Aorta (tissue), 5 donors: ENCODE results near the gene DNAJB8. TPM values are rescaled to one million over a fixed set of nuclear protein-coding genes. Genes with fewer than 3 reads are reported as not detected.

Source experiments
- ATAC-seq: fragments of 200-7000 bp; cut with Tn5 transposase; one replicate; pipeline ENCODE4 v1.9.1; 2022; ENCODE audit warnings: moderate library complexity; ENCODE audit not compliant: low FRiP score
- DNase-seq, 2 donors: peaks; one replicate each; pipeline ENCODE4 v3.0.0-alpha.2; 2020
- H3K27ac ChIP-seq, 2 donors: one replicate each; pipeline ENCODE4 v1.5.1; 2013; ENCODE audit warnings: low read length in 2 of 2, mild to moderate bottlenecking in 2 of 2, moderate library complexity in 2 of 2, control low read depth in 1 of 2, inconsistent platforms in 1 of 2, low read depth in 1 of 2
- H3K27me3 ChIP-seq, 2 donors: one replicate each; pipeline ENCODE4 v1.6.1; 2013; ENCODE audit warnings: control low read depth in 1 of 2, low read length in 1 of 2, mild to moderate bottlenecking in 1 of 2, moderate library complexity in 1 of 2; ENCODE audit not compliant: insufficient read depth in 2 of 2, control insufficient read depth in 1 of 2
- H3K36me3 ChIP-seq, 2 donors: one replicate each; pipeline ENCODE4 v1.6.1; 2013; ENCODE audit warnings: control low read depth in 1 of 2, low read length in 1 of 2, mild to moderate bottlenecking in 1 of 2; ENCODE audit not compliant: insufficient read depth in 2 of 2, control insufficient read depth in 1 of 2
- H3K4me1 ChIP-seq, 2 donors: one replicate each; pipeline ENCODE4 v1.6.1; 2013; ENCODE audit warnings: low read length in 2 of 2, control low read depth in 1 of 2, mild to moderate bottlenecking in 1 of 2, moderate library complexity in 1 of 2; ENCODE audit not compliant: insufficient read depth in 2 of 2, control insufficient read depth in 1 of 2
- H3K4me3 ChIP-seq, 2 donors: one replicate each; pipeline ENCODE4 v1.5.1; 2013; ENCODE audit warnings: low read length in 2 of 2, control low read depth in 1 of 2, mild to moderate bottlenecking in 1 of 2
- H3K9me3 ChIP-seq: one replicate; pipeline ENCODE4 v1.6.1; 2013; ENCODE audit warnings: mild to moderate bottlenecking, low read length; ENCODE audit not compliant: control insufficient read depth
- WGBS, 2 donors: extraction: QIAGEN DNeasy Blood & Tissue Kit; methylation state at CpG; one replicate each; pipeline ENCODE4 v1.1.7; 2013; 5-methylcytosine and 5-hydroxymethylcytosine counted together
- intact Hi-C, 2 donors: fragments of 100-400 bp; cut with DNase I; formaldehyde crosslinking; loops; one replicate each; pipeline versions ENCODE4 v1.14.2 to v1.15.0; 2022
- long read RNA-seq, 2 donors: library from polyadenylated mRNA; unstranded; transcript quantifications; one replicate each; pipeline ENCODE4 v2.0.0, GENCODE V29; 2020 to 2021
- polyA plus RNA-seq, 2 donors: library from polyadenylated mRNA; stranded (reverse); fragments of 200-250 nt; gene quantifications; one replicate each; pipeline ENCODE4 v1.2.3, GENCODE V29; 2013
- total RNA-seq, 2 donors: library from RNA; stranded (reverse); fragmentation: NEBNext Ultra II Directional; extraction: Animal tissue kit (Norgen Biotek cat#: 25700); gene quantifications; one replicate each; pipeline ENCODE4 v1.2.1, GENCODE V29; 2021
- donor health status: healthy with polysubstance abuse.
- donor health status: Bipolar disorder and iron deficiency.
- donor health status: DM: no; HTN: no; CAD: no.
- donor health status: DM: no; HTN: no; CAD: no.
- donor health status: DM: yes; HTN: yes; CAD: no.

DNAJB8 gene
- not detected for total RNA-seq
- not detected for polyA plus RNA-seq
- long read RNA-seq, donor 1: 0 reads
- long read RNA-seq, donor 2: 0 reads

DNA sequence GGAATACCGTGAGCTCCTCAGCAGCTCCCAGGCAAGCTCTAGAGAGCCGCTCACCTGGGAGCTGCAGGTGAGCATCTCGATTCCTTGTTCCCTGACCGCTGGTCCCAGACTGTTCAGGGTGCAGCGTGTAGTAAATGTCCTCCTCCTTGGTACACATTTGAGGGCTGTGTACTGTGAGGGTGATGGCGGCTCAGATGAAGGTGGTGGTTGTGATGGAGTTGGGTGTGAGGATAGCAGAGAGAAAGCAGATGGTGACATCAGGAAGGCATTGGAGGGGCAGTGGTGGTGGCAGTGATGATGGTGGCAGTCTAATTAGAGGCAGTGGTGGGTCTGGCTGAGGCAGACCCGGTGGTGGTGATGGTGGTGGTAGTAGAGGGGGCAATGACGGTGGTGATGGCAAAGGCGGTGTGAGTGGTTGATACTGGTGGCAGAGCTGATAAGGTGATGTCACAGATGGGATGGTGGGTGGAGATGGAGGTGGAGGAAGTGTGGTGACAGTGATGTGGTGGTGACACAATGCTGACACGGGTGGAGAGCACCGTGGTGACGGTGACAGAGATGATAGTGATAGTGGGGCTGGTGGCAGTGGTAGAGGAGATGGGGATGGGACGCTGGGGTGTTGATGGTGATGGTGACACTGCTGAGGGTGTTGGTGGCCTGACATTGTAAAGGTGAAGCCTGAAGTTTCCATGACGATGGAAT is at the start of gene DNAJB8:
Gene DNAJB8 (minus strand): TSS at position 51 of the 702 bp plus-strand sequence. CDS start 3,645 bp downstream, outside the sequence.
- H3K4me1 ChIP-seq: no peaks in the 10 kb centered on the region
- DNase-seq: no peak
- H3K27me3 ChIP-seq: no peaks in the 10 kb centered on the region
- no peaks in the 10 kb centered on the region for H3K9me3 ChIP-seq
- intact Hi-C loops: no loop called here
- no peak within 1 kb of the TSS for H3K4me3 ChIP-seq
- H3K27ac ChIP-seq: no peak within 1 kb of the TSS
- no peak for ATAC-seq
- 88% methylated on average over 14 of the region's 14 CpGs for WGBS, 2 donors
- no peaks in the 10 kb centered on the region for H3K36me3 ChIP-seq

DNA sequence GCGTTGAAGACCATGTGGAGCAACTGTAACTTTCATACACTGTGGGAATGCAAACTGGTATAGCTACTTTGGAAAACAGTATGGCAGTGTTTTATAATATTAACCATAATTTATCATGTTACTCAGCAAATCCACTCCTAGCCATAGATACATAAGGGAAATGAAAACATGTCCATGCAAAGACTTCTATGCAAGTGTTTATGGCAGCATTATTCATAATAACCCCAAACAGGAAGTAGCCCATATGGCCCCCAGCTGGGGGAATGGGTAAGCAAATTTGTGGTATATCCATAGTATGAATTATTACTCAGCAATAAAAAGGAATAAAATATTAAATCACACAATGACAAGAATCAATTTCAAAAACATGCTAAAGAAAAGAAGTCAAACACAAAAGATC is 49.3 kb upstream of the DNAJB8 start:
- WGBS, 2 donors: 92 to 97% methylated on average over 1 of the region's 1 CpG
- H3K27ac ChIP-seq: no peak overlapping the region
- no peaks in the 10 kb centered on the region for H3K4me1 ChIP-seq
- no peaks in the 10 kb centered on the region for H3K36me3 ChIP-seq
- no peak overlapping the region for H3K4me3 ChIP-seq
- no peak for DNase-seq
- H3K9me3 ChIP-seq: peaks cover 3% of the 10 kb centered on the region
- ATAC-seq: no peak
- intact Hi-C loops: no loop called here
- no peaks in the 10 kb centered on the region for H3K27me3 ChIP-seq

DNA sequence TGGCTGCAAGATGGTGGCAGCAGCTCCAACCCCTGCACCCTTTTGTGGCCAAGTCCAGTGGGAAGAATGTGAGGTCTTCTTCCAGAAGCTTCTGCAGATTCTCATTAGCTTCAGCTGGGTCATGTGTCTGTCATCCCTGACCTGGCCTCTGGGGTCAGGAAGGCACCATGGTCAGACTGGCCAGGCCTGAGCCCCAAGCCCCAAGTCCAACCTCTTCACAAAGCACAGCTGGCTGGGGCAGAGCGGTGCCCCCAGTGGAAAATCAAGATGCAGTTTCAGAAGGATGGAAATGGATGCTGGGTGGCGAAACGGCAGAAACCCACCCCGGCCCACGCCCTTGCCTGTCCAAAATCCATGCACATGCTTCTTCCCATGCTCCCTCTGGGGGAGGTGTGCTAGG is 42.2 kb upstream of the DNAJB8 start:
- ATAC-seq: no peak
- WGBS, 2 donors: 85 to 87% methylated on average over 5 of the region's 5 CpGs
- H3K36me3 ChIP-seq: no peaks in the 10 kb centered on the region
- H3K4me1 ChIP-seq: no peaks in the 10 kb centered on the region
- no peak overlapping the region for H3K4me3 ChIP-seq
- H3K27me3 ChIP-seq: peaks cover 0 to 3% of the 10 kb centered on the region in 2 donors
- no peak for DNase-seq
- intact Hi-C loops: no loop called here
- H3K27ac ChIP-seq: no peak overlapping the region
- no peaks in the 10 kb centered on the region for H3K9me3 ChIP-seq

DNA sequence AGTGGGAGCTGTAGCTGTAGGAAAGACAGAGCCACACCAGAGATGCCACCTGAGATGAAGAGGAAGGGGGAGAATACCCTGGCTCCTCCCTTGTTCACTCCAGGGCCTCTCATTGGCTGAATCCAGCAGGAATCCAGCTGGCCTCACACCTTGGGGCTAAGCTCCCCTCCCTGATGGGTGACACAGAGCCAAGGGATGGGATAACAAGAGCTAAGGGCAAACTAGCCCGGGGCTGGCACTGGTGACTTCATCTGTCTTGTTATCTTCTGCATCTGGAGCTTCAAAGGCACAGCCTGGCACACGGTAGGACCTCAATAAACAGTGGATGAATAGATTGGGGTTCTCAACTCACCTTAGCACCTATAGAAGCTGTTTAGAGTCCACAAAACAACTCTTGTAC is 40.1 kb upstream of the DNAJB8 start:
- intact Hi-C loops: no loop called here
- DNase-seq: no peak

DNA sequence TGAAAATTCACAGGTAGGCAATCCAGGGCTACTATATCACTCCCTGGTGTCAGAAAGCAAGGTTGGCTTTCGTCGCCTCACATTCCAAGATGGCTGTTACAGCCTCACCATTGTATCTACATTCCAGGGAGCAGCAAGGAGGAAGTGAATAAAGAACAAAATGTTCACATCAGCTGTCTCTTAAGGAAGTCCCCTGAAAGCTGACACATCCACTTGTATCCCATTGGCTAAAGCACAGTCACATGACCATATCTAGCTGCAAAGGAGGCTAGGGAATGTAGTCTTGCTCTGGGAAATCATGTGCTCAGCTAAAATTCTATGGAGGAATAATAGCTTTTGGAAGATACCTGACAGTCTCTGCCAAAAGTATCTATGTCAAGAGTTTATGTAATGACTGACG is 39.1 kb upstream of the DNAJB8 start:
- peaks cover 0 to 3% of the 10 kb centered on the region in 2 donors for H3K27me3 ChIP-seq
- H3K36me3 ChIP-seq: no peaks in the 10 kb centered on the region
- no peak for DNase-seq
- H3K27ac ChIP-seq: no peak overlapping the region
- H3K9me3 ChIP-seq: no peaks in the 10 kb centered on the region
- no peak for ATAC-seq
- WGBS, 2 donors: 92 to 96% methylated on average over 3 of the region's 3 CpGs
- intact Hi-C loops: no loop called here
- no peaks in the 10 kb centered on the region for H3K4me1 ChIP-seq
- H3K4me3 ChIP-seq: no peak overlapping the region

More for the DNA sequence above, 40.1 kb upstream of the DNAJB8 start:
- no peak for ATAC-seq
- Histone ChIP-seq H3K4me1 (no peaks in the 10 kb centered on the region), H3K27me3 (peaks cover 0 to 3% of the 10 kb centered on the region in 2 donors), H3K36me3 (no peaks in the 10 kb centered on the region), H3K4me3 (no peak overlapping the region), H3K27ac (no peak overlapping the region), H3K9me3 (no peaks in the 10 kb centered on the region)
- 70 to 80% methylated on average over 2 of the region's 2 CpGs for WGBS, 2 donors

DNA sequence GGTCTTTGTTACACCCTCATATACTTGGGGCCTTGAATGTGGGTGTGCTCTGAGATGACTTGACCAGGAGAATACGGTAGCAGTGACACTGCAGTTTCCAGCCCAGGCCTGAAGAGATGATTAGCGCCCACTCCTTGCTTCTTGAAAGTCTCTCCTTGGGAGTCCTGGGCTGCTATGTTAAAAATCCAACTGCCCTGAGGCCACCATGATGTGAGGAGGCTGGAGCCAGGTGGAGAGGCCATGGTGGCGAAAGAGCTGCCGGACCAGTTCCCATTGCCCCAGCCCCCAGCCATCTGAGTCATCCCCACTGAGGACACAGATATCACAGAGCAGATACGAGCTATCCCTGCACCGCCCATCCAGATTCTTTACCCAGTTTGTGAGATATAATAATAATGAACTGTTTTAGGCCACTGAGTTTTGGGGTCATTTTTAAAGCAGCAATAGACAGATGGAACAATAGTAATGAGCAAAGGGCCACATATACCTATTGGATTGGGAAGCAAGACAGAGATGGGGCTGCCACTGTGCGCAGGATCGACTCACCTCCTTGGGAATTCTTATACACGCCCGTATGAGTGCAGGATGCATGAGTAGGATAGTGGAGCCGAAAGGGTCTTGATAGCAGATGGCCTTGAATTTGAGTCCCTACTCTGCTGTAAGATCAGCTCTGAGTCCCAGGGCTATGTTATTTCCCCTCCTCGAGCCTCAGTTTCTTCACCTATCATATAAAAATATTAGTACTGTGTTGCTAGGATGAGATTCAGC is 38.5 kb upstream of the DNAJB8 start:
- no peak for ATAC-seq
- intact Hi-C loops: no loop called here
- H3K27me3 ChIP-seq: peaks cover 0 to 3% of the 10 kb centered on the region in 2 donors
- no peak overlapping the region for H3K27ac ChIP-seq
- 95% methylated on average over 12 of the region's 12 CpGs for WGBS, 2 donors
- no peaks in the 10 kb centered on the region for H3K9me3 ChIP-seq
- H3K36me3 ChIP-seq: no peaks in the 10 kb centered on the region
- no peak overlapping the region for H3K4me3 ChIP-seq
- no peaks in the 10 kb centered on the region for H3K4me1 ChIP-seq
- DNase-seq: no peak

DNA sequence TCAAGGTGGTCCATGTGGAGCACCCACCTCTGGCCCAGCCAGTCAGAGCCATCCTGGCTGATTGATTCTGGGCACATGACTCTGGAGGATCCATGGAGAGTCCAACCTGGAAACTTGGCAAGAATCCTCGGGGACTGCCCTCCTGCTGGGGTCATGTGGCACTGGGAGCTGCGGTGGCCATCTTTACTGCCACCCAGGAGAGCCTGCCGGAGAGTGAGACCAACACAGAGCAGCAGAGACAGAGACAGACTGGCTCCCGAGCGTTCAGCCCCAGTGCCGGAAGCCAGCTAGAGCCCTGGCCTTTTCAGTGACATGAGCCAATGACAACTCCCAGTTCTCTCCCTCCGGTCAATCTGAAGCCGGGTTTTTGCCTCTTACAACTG is 37.8 kb upstream of the DNAJB8 start:
- no peaks in the 10 kb centered on the region for H3K9me3 ChIP-seq
- intact Hi-C loops: no loop called here
- ATAC-seq (no peak), DNase-seq (no peak)
- no peaks in the 10 kb centered on the region for H3K4me1 ChIP-seq
- H3K27ac ChIP-seq: no peak overlapping the region
- no peak overlapping the region for H3K4me3 ChIP-seq
- WGBS, 2 donors: 92 to 95% methylated on average over 8 of the region's 8 CpGs
- no peaks in the 10 kb centered on the region for H3K36me3 ChIP-seq
- peaks cover 0 to 3% of the 10 kb centered on the region in 2 donors for H3K27me3 ChIP-seq

DNA sequence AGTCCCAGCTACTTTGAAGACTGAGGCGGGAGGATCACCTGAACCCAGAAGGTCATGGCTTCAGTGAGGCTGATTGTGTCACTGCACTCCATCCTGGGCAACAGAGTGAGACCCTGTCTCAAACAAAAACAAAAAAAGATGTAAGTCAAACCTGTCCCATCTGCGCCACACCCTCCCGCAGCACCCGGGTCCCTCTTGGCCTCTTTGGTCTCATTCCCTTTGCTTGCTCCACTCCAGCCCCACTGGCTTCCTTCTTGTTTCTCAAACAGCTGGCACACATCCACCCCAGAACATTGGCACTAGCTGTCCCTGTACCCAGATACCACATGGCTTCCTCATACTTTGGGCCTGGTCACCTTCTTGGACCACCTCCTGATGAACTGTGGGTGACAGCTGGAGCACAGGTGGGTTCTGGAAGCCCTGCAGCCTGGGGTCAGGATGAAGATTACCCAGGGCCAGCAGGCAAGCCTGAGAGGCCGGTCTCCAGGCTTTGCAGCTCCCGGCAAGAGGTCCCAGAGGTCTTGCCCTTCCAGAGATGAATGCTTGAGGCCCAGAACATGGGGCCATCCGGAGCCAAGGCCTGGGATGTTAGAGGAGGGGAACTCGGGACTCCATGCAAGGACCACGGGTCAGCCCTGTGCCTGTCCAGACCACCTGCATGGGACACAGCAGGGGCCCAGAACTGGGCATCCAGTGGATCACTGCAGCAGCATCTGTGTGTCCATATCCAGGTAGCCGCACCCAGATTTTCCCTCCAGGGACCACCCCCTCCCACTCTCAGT is 37.3 kb upstream of the DNAJB8 start:
- Histone ChIP-seq H3K4me3 (no peak overlapping the region), H3K27ac (no peak overlapping the region), H3K9me3 (no peaks in the 10 kb centered on the region), H3K4me1 (no peaks in the 10 kb centered on the region), H3K36me3 (no peaks in the 10 kb centered on the region), H3K27me3 (peaks cover 0 to 3% of the 10 kb centered on the region in 2 donors)
- ATAC-seq: no peak
- intact Hi-C loops: no loop called here
- DNase-seq: no peak
- 94 to 95% methylated on average over 10 of the region's 10 CpGs for WGBS, 2 donors
